H9 (cell line): ENCODE measurements around the gene PLEKHO2. TPM values are rescaled to one million over a fixed set of nuclear protein-coding genes. Genes with fewer than 3 reads are reported as not detected.

ENCODE experiments used
- DNase-seq: peaks from one replicate; pipeline ENCODE4 v3.0.0-alpha.2; 2017
- H2AFZ ChIP-seq: one replicate; pipeline ENCODE4 v1.6.1; 2013; ENCODE audit warnings: mild to moderate bottlenecking, low read length, control low read depth, moderate library complexity
- H2AK5ac ChIP-seq: 2 replicates; pipeline ENCODE4 v1.6.1; 2013; ENCODE audit warnings: low read length, control low read depth, mixed read lengths; ENCODE audit not compliant: insufficient read length
- H2BK120ac ChIP-seq: one replicate; pipeline ENCODE4 v1.6.1; 2013; ENCODE audit warnings: low read depth, mild to moderate bottlenecking, low read length, control low read depth, inconsistent platforms; ENCODE audit not compliant: poor library complexity, severe bottlenecking
- H2BK12ac ChIP-seq: 2 replicates; pipeline ENCODE4 v1.6.1; 2013; ENCODE audit warnings: low read length, control low read depth, mixed read lengths, low read depth; ENCODE audit not compliant: insufficient read length
- H2BK15ac ChIP-seq: 2 replicates; pipeline ENCODE4 v1.6.1; 2013; ENCODE audit warnings: low read depth, low read length, control low read depth
- H2BK20ac ChIP-seq: one replicate; pipeline ENCODE4 v1.6.1; 2013; ENCODE audit warnings: low read depth, mild to moderate bottlenecking, low read length, control low read depth, inconsistent platforms; ENCODE audit not compliant: poor library complexity, severe bottlenecking
- H2BK5ac ChIP-seq: 2 replicates; pipeline ENCODE4 v1.6.1; 2013; ENCODE audit warnings: low read length, control low read depth, mixed read lengths; ENCODE audit not compliant: insufficient read length
- H3K14ac ChIP-seq: 2 replicates; pipeline ENCODE4 v1.6.1; 2013; ENCODE audit warnings: low read length, control low read depth; ENCODE audit not compliant: insufficient read depth
- H3K18ac ChIP-seq: 2 replicates; pipeline ENCODE4 v1.6.1; 2013; ENCODE audit warnings: low read depth, mild to moderate bottlenecking, mixed read lengths, low read length, control low read depth; ENCODE audit not compliant: insufficient read length
- H3K23ac ChIP-seq: 2 replicates; pipeline ENCODE4 v1.6.1; 2013; ENCODE audit warnings: low read length, control low read depth, mixed read lengths, low read depth; ENCODE audit not compliant: insufficient read length
- H3K23me2 ChIP-seq: 2 replicates; pipeline ENCODE4 v1.6.1; 2013; ENCODE audit warnings: low read depth, mild to moderate bottlenecking, mixed read lengths, low read length, control low read depth; ENCODE audit not compliant: insufficient read length, poor library complexity, severe bottlenecking
- H3K27ac ChIP-seq: 2 replicates; pipeline ENCODE4 v1.5.1; 2013; ENCODE audit warnings: low read length, control low read depth, mixed read lengths, low read depth; ENCODE audit not compliant: insufficient read length
- H3K27me3 ChIP-seq: 2 replicates; pipeline ENCODE4 v1.6.1; 2013; ENCODE audit warnings: low read length, control low read depth, inconsistent platforms; ENCODE audit not compliant: insufficient read depth
- H3K4ac ChIP-seq: 2 replicates; pipeline ENCODE4 v1.6.1; 2013; ENCODE audit warnings: low read depth, mild to moderate bottlenecking, control low read depth, inconsistent platforms, low read length, moderate library complexity
- H3K4me1 ChIP-seq: 2 replicates; pipeline ENCODE4 v1.6.1; 2013; ENCODE audit warnings: low read length, control low read depth, inconsistent platforms; ENCODE audit not compliant: insufficient read depth
- H3K4me2 ChIP-seq: 2 replicates; pipeline ENCODE4 v1.6.1; 2013; ENCODE audit warnings: low read length, control low read depth, mixed read lengths; ENCODE audit not compliant: insufficient read length, insufficient read depth
- H3K56ac ChIP-seq: 2 replicates; pipeline ENCODE4 v1.6.1; 2013; ENCODE audit warnings: low read depth, mild to moderate bottlenecking, mixed read lengths, low read length, control low read depth; ENCODE audit not compliant: insufficient read length
- H3K79me1 ChIP-seq: 2 replicates; pipeline ENCODE4 v1.6.1; 2013; ENCODE audit warnings: low read depth, mild to moderate bottlenecking, moderate library complexity, low read length, control low read depth, inconsistent platforms; ENCODE audit not compliant: insufficient read depth, poor library complexity, severe bottlenecking
- H3K79me2 ChIP-seq: 2 replicates; pipeline ENCODE4 v1.6.1; 2013; ENCODE audit warnings: low read length, control low read depth, inconsistent platforms; ENCODE audit not compliant: insufficient read depth
- H3K9ac ChIP-seq: 2 replicates; pipeline ENCODE4 v1.6.1; 2013; ENCODE audit warnings: low read length, control low read depth, mixed read lengths; ENCODE audit not compliant: insufficient read length; ENCODE audit errors: extremely low read depth
- H3K9me3 ChIP-seq: one replicate; pipeline ENCODE4 v1.6.1; 2013; ENCODE audit warnings: low read depth, low read length, inconsistent platforms; ENCODE audit not compliant: control insufficient read depth
- H3T11ph ChIP-seq: one replicate; pipeline ENCODE4 v1.6.1; 2013; ENCODE audit warnings: mild to moderate bottlenecking, low read length, control low read depth, inconsistent platforms
- H4K20me1 ChIP-seq: one replicate; pipeline ENCODE4 v1.6.1; 2013; ENCODE audit not compliant: control insufficient read depth, insufficient read length, insufficient read depth
- H4K5ac ChIP-seq: 2 replicates; pipeline ENCODE4 v1.6.1; 2013; ENCODE audit warnings: low read depth, mild to moderate bottlenecking, mixed read lengths, low read length, control low read depth; ENCODE audit not compliant: insufficient read length
- H4K8ac ChIP-seq: replicated peaks from 2 replicates; pipeline ENCODE4 v1.6.1; 2013; ENCODE audit warnings: low read length, control low read depth, mixed read lengths, low read depth; ENCODE audit not compliant: insufficient read length
- H4K91ac ChIP-seq: 2 replicates; pipeline ENCODE4 v1.6.1; 2013; ENCODE audit warnings: low read depth, mild to moderate bottlenecking, moderate library complexity, mixed read lengths, low read length, control low read depth; ENCODE audit not compliant: insufficient read length
- H3K27ac Mint-ChIP-seq, 3 experiments: 2 replicates in 2 of 3; 3 replicates in 1 of 3; pipeline ENCODE4 v1.8.0; 2020 to 2021; ENCODE audit warnings: mixed read lengths in 3 of 3, mild to moderate bottlenecking in 1 of 3, moderate library complexity in 1 of 3
- H3K27me3 Mint-ChIP-seq: 2 replicates; pipeline ENCODE4 v1.8.0; 2021; ENCODE audit warnings: low read depth, mild to moderate bottlenecking, moderate library complexity, mixed read lengths
- H3K36me3 Mint-ChIP-seq, 3 experiments: 2 replicates in 2 of 3; 3 replicates in 1 of 3; pipeline ENCODE4 v1.8.0; 2020 to 2021; ENCODE audit warnings: low read depth in 3 of 3, mixed read lengths in 3 of 3; ENCODE audit not compliant: insufficient read depth in 1 of 3
- H3K4me1 Mint-ChIP-seq, 2 experiments: 2 replicates each; pipeline ENCODE4 v1.8.0; 2020; ENCODE audit warnings: mixed read lengths in 2 of 2
- H3K4me3 Mint-ChIP-seq, 2 experiments: 2 replicates in 1 of 2; 3 replicates in 1 of 2; pipeline ENCODE4 v1.8.0; 2020 to 2021; ENCODE audit warnings: mild to moderate bottlenecking in 2 of 2, mixed read lengths in 2 of 2, moderate library complexity in 1 of 2
- H3K9me3 Mint-ChIP-seq, 2 experiments: 2 replicates in 1 of 2; 3 replicates in 1 of 2; pipeline ENCODE4 v1.8.0; 2020; ENCODE audit warnings: mild to moderate bottlenecking in 2 of 2, mixed read lengths in 2 of 2, moderate library complexity in 1 of 2
- WGBS: extraction: QIAGEN DNeasy Blood & Tissue Kit; methylation state at CpG from one replicate; pipeline ENCODE4 v1.1.7; 2013; ENCODE audit warnings: missing lambda C conversion rate, low lambda C conversion rate, mixed read lengths; ENCODE audit not compliant: insufficient read length; ENCODE audit errors: extremely low coverage; 5-methylcytosine and 5-hydroxymethylcytosine counted together
- total RNA-seq: library from RNA; stranded (reverse); gene quantifications from 2 replicates; pipeline ENCODE4 v1.2.1, GENCODE V29; 2021
- TF ChIP-seq, protein P1 (sequence below): fragments of 200-600 bp; sonication (generic); conservative IDR thresholded peaks from 3 replicates; pipeline ENCODE4 v1.8.0; 2021; ENCODE audit warnings: antibody characterized with exemption, mild to moderate bottlenecking

The PLEKHO2 gene
- total RNA-seq, 1 experiment from 2014 or later = 18.1 TPM

DNA sequence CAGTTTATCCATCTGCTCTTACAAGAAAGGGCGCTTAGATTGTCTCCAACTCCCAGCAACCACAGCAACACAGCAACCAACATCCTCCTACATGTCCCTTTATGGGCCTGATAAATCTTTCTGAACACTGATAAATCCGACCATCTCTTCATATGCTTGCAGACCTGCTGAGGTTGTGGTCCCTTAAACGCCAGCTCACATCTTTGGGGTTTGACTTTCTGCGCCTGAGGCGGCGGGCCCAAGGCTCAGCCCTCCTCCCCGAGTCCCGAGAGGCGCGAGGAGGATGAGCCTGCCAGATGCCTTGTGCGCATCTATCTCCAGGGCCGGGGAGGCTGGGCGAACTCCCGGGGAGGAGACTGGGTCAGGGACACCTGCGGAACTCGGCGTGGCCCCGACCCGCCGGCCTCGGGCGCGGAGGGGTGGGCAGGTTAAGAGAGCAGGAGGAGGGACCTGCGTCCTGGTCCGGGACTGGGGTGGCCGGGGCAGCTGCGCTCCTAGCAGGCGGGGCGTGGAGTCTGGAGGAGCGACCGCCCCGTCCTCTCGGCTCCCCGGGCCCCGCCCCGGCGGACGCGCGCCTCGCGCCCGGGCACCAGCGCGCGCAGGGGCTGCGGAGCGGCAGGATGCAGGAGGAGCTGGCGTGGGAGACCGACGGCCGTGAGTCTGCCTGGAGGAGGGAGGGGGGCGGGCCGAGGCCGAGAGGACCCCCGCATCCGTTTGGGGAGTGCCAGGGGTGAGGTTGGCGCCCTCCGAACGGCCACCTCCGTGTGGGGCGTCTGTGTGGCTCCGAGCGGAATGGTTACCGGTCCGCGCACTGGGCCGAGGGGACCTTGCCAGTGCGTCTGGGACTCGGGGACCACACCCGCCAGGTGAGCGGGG is 69.8 kb downstream of the PLEKHO2 start, which contains the start of gene ANKDD1A:
Gene ANKDD1A (plus strand): TSS at position 592 of the 876 bp plus-strand sequence. CDS start 29 bp downstream, at position 621.
- H3K4me1 Mint-ChIP-seq = peaks cover 31 to 37% of the 10 kb centered on the region in 2 experiments
- Histone ChIP-seq H3K9me3 (no peaks in the 10 kb centered on the region), H2BK120ac (no peak within 1 kb of the TSS), H3K4me1 (peaks cover 10% of the 10 kb centered on the region; the same call in 1 of the 2 replicates), H2AK5ac (no peak within 1 kb of the TSS), H3K79me1 (no peaks in the 10 kb centered on the region), H3K4ac (no peak within 1 kb of the TSS), H3K27me3 (no peaks in the 10 kb centered on the region; the same call in 1 of the 2 replicates), H4K20me1 (no peaks in the 10 kb centered on the region), H4K5ac (no peak within 1 kb of the TSS), H2AFZ (no peak within 1 kb of the TSS), H2BK15ac (no peak within 1 kb of the TSS), H3T11ph (no peak within 1 kb of the TSS), H3K9ac (no peak within 1 kb of the TSS), H3K18ac (no peak within 1 kb of the TSS), H3K23ac (no peak within 1 kb of the TSS), H2BK20ac (no peak within 1 kb of the TSS), H4K8ac (no peak within 1 kb of the TSS), H2BK12ac (no peak within 1 kb of the TSS), H3K79me2 (no peaks in the 10 kb centered on the region), H2BK5ac (no peak within 1 kb of the TSS), H3K4me2 (peak within 1 kb of the TSS; percentile 66), H3K14ac (peak within 1 kb of the TSS; percentile 33; the same call in 1 of the 2 replicates), H3K23me2 (peaks cover 10% of the 10 kb centered on the region), H4K91ac (no peak within 1 kb of the TSS), H3K27ac (no peak within 1 kb of the TSS), H3K56ac (no peak within 1 kb of the TSS)
- H3K27ac Mint-ChIP-seq = no peak within 1 kb of the TSS; a peak in 1 of 7 replicates
- H3K36me3 Mint-ChIP-seq = peaks cover 2 to 12% (median 2%) of the 10 kb centered on the region in 3 experiments; a peak in 5 of 7 replicates
- H3K4me3 Mint-ChIP-seq = peak within 1 kb of the TSS; percentile 73 to 82
- H3K9me3 Mint-ChIP-seq = peaks cover 9% of the 10 kb centered on the region in 2 experiments
- TF ChIP-seq, protein P1, sequence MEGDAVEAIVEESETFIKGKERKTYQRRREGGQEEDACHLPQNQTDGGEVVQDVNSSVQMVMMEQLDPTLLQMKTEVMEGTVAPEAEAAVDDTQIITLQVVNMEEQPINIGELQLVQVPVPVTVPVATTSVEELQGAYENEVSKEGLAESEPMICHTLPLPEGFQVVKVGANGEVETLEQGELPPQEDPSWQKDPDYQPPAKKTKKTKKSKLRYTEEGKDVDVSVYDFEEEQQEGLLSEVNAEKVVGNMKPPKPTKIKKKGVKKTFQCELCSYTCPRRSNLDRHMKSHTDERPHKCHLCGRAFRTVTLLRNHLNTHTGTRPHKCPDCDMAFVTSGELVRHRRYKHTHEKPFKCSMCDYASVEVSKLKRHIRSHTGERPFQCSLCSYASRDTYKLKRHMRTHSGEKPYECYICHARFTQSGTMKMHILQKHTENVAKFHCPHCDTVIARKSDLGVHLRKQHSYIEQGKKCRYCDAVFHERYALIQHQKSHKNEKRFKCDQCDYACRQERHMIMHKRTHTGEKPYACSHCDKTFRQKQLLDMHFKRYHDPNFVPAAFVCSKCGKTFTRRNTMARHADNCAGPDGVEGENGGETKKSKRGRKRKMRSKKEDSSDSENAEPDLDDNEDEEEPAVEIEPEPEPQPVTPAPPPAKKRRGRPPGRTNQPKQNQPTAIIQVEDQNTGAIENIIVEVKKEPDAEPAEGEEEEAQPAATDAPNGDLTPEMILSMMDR = no peak
- peaks cover 66% of the 10 kb centered on the region for H3K27me3 Mint-ChIP-seq
- WGBS = no CpG with 5 or more reads among the region's 72 CpGs
- DNase-seq = peak; percentile 88
